ENCODE results near the gene AP4B1.

- TF ChIP-seq POLR2A (IDR thresholded peaks at IDR 0.05; ENCODE audit: low read depth, low read length) (no peak), POLR2AphosphoS5 (IDR thresholded peaks at IDR 0.05; ENCODE audit: low read depth, low read length) (no peak), TAF1 (IDR thresholded peaks at IDR 0.05; ENCODE audit: low read depth, low read length) (no peak), PAX5 (IDR thresholded peaks at IDR 0.05; ENCODE audit: insufficient read depth, low read length, severe bottlenecking) (no peak)
These were observed 17.0 kb downstream of the AP4B1 start, which contains the start of gene BCL2L15 for GRCh38 chr1:113887402-113888175.
